ENCODE measurements around the gene GET4.

- no peak for TF ChIP-seq POLR2A (IDR thresholded peaks at IDR 0.05; ENCODE audit: low read length)
- no peak for TF ChIP-seq GATA1 (IDR thresholded peaks at IDR 0.05; ENCODE audit: low read depth, low read length)
Observed at GRCh38 chr7:832167-832967, 44.0 kb upstream of the GET4 start, which contains the start of gene SUN1.

Measured in erythroblast (primary cell).